ENCODE measurements around the gene PDE8A. TPM values are rescaled to one million over a fixed set of nuclear protein-coding genes. Genes with fewer than 3 reads are reported as not detected.

PDE8A gene
- total RNA-seq, 1 experiment from 2014 or later, result 40.0 TPM

DNA sequence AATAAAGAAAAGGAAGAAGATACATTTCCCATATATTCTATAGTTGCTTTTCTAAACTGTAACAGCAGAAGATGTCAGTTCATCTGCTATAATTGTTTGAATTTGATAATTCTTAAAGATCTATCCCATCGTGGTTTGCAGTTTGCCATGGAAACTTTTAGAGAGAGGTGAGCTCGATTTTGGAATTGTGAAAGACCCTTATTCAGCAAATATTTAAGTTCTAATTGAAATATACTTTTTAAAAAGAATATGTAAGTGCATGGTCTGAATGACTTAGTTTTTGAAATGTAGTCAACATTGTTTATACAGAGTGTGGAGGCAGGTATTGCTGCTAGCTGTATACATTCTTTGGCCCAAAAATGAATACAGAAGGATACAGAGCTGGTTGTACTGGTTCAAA, 127.7 kb downstream of the PDE8A start:
- ChIA-PET POLR2A (no interaction called here), CTCF (no interaction called here)
- no peak for DNase-seq (ENCODE audit: low read depth, low spot score)
- H3K27me3 ChIP-seq (ENCODE audit: control insufficient read depth, insufficient read depth, low read length), result no peaks in the 10 kb centered on the region
- no peaks in the 10 kb centered on the region for H3K36me3 ChIP-seq (ENCODE audit: control insufficient read depth, insufficient read depth, low read length)
- H3K27ac ChIP-seq (ENCODE audit: low read length), result no peak overlapping the region
- TF ChIP-seq, protein P1, sequence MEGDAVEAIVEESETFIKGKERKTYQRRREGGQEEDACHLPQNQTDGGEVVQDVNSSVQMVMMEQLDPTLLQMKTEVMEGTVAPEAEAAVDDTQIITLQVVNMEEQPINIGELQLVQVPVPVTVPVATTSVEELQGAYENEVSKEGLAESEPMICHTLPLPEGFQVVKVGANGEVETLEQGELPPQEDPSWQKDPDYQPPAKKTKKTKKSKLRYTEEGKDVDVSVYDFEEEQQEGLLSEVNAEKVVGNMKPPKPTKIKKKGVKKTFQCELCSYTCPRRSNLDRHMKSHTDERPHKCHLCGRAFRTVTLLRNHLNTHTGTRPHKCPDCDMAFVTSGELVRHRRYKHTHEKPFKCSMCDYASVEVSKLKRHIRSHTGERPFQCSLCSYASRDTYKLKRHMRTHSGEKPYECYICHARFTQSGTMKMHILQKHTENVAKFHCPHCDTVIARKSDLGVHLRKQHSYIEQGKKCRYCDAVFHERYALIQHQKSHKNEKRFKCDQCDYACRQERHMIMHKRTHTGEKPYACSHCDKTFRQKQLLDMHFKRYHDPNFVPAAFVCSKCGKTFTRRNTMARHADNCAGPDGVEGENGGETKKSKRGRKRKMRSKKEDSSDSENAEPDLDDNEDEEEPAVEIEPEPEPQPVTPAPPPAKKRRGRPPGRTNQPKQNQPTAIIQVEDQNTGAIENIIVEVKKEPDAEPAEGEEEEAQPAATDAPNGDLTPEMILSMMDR (IDR thresholded peaks at IDR 0.05), result no peak
- TF ChIP-seq, protein P2, sequence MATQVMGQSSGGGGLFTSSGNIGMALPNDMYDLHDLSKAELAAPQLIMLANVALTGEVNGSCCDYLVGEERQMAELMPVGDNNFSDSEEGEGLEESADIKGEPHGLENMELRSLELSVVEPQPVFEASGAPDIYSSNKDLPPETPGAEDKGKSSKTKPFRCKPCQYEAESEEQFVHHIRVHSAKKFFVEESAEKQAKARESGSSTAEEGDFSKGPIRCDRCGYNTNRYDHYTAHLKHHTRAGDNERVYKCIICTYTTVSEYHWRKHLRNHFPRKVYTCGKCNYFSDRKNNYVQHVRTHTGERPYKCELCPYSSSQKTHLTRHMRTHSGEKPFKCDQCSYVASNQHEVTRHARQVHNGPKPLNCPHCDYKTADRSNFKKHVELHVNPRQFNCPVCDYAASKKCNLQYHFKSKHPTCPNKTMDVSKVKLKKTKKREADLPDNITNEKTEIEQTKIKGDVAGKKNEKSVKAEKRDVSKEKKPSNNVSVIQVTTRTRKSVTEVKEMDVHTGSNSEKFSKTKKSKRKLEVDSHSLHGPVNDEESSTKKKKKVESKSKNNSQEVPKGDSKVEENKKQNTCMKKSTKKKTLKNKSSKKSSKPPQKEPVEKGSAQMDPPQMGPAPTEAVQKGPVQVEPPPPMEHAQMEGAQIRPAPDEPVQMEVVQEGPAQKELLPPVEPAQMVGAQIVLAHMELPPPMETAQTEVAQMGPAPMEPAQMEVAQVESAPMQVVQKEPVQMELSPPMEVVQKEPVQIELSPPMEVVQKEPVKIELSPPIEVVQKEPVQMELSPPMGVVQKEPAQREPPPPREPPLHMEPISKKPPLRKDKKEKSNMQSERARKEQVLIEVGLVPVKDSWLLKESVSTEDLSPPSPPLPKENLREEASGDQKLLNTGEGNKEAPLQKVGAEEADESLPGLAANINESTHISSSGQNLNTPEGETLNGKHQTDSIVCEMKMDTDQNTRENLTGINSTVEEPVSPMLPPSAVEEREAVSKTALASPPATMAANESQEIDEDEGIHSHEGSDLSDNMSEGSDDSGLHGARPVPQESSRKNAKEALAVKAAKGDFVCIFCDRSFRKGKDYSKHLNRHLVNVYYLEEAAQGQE (IDR thresholded peaks at IDR 0.05; ENCODE audit: insufficient read depth in 1 of 2, low read depth in 2 of 2, low read length in 1 of 2), result no peak
- no peak for TF ChIP-seq TCF7L2 (IDR thresholded peaks at IDR 0.05; ENCODE audit: low read depth, low read length)
- TF ChIP-seq POLR2AphosphoS5 (IDR thresholded peaks at IDR 0.05; ENCODE audit: low read depth, low read length), result no peak
- no peak for TF ChIP-seq SIN3A (IDR thresholded peaks at IDR 0.05; ENCODE audit: borderline replicate concordance, insufficient read depth, low read depth, low read length)
- intact Hi-C loops (cut with micrococcal nuclease; ENCODE audit: unreplicated experiment), result no loop called here
- in situ Hi-C loops (cut with HindIII; ENCODE audit: low pct_unique_long_range_greater_than_20kb, low sequenced_read_pairs), result no loop called here
- H3K4me1 ChIP-seq (ENCODE audit: control insufficient read depth, insufficient read depth, low read length), result no peaks in the 10 kb centered on the region
- H3K4me3 ChIP-seq (ENCODE audit: low read depth in 2 of 2, low read length in 2 of 2), result no peak overlapping the region
- ATAC-seq, result no peak
- H3K9me3 ChIP-seq (ENCODE audit: control insufficient read depth, insufficient read depth, low read depth, low read length), result no peaks in the 10 kb centered on the region
- BruUV-seq (replicated peaks), result no TSS peak

DNA sequence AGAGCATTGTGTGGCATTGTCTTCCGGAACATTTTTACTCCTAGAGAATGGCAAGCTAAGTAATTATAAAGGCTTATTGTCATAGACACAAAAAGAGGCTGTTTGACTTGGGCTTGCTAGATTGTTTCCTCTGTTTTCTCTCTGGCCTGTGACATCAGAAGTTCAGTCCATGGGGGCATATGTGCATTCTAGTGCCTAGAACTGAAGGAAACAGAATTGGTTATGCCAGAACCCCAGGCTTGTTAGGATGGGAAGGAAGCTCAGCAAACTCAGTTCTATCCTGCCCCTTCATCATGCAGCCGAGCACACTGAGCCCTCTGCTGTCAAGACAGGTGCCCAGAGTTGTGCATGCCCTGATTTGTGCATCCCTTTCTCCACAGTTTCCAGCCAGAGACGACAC, 131.3 kb downstream of the PDE8A start:
- H3K9me3 ChIP-seq (ENCODE audit: control insufficient read depth, insufficient read depth, low read depth, low read length), result no peaks in the 10 kb centered on the region
- POLR2A ChIA-PET, result no interaction called here
- intact Hi-C loops (cut with micrococcal nuclease; ENCODE audit: unreplicated experiment) (no loop called here), in situ Hi-C loops (cut with HindIII; ENCODE audit: low pct_unique_long_range_greater_than_20kb, low sequenced_read_pairs) (no loop called here)
- TF ChIP-seq, protein P1 (IDR thresholded peaks at IDR 0.05), result no peak
- TF ChIP-seq SIN3A (IDR thresholded peaks at IDR 0.05; ENCODE audit: borderline replicate concordance, insufficient read depth, low read depth, low read length), result no peak
- TF ChIP-seq TCF7L2 (IDR thresholded peaks at IDR 0.05; ENCODE audit: low read depth, low read length), result no peak
- TF ChIP-seq, protein P2 (IDR thresholded peaks at IDR 0.05; ENCODE audit: insufficient read depth in 1 of 2, low read depth in 2 of 2, low read length in 1 of 2), result no peak
- no peak for TF ChIP-seq POLR2AphosphoS5 (IDR thresholded peaks at IDR 0.05; ENCODE audit: low read depth, low read length)
- H3K27me3 ChIP-seq (ENCODE audit: control insufficient read depth, insufficient read depth, low read length), result no peaks in the 10 kb centered on the region
- H3K27ac ChIP-seq (ENCODE audit: low read length), result no peak overlapping the region
- H3K4me3 ChIP-seq (ENCODE audit: low read depth in 2 of 2, low read length in 2 of 2), result no peak overlapping the region
- CTCF ChIA-PET, result no interaction called here
- DNase-seq (ENCODE audit: low read depth, low spot score) (no peak), ATAC-seq (no peak)
- no peaks in the 10 kb centered on the region for H3K36me3 ChIP-seq (ENCODE audit: control insufficient read depth, insufficient read depth, low read length)
- no TSS peak for BruUV-seq (replicated peaks)
- no peaks in the 10 kb centered on the region for H3K4me1 ChIP-seq (ENCODE audit: control insufficient read depth, insufficient read depth, low read length)
